GM12864 (cell line): ENCODE measurements around the gene C19orf85.
A peak's percentile ranks its signal among the peaks of the same experiment; 100 is the strongest.
"Not testable (repeated sequence)": the region's sequence is repeated elsewhere in the genome, so short reads cannot be mapped to it uniquely, and the experiment has no call there.

Source experiments
- DNase-seq: peaks from one replicate; pipeline ENCODE4 v3.0.0-alpha.2; 2011; ENCODE audit warnings: low read depth
- H3K4me3 ChIP-seq: 2 replicates; pipeline ENCODE4 v1.5.1; 2011; ENCODE audit warnings: mild to moderate bottlenecking, low read depth, low read length, control low read depth
- TF ChIP-seq, protein P1 (sequence below): IDR thresholded peaks from 2 replicates; pipeline ENCODE4 v1.5.1; 2011; ENCODE audit warnings: low read depth, mild to moderate bottlenecking, moderate library complexity, low read length, control low read depth, inconsistent platforms; ENCODE audit errors: missing control alignments

The C19orf85 gene

DNA sequence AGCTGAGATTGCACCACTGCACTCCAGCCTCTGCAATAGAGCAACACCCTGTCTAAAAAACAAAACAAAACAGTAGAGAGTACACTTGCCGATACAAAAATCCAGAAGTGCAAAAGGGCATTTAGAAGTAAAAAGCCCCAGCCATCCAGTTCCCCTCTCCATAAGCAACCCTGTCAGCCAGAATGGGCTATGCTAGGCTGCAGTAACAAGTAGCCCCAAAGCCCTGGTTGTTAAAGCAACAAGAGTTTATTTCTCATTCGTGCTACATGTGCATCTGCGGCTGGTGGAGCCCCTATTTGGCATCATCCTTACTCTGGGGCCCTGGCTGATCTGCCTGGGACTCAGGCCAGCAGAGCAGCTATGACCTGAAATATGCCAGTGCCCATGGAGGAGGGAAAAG is 40.0 kb downstream of the C19orf85 start:
- no peak for DNase-seq
- TF ChIP-seq, protein P1, sequence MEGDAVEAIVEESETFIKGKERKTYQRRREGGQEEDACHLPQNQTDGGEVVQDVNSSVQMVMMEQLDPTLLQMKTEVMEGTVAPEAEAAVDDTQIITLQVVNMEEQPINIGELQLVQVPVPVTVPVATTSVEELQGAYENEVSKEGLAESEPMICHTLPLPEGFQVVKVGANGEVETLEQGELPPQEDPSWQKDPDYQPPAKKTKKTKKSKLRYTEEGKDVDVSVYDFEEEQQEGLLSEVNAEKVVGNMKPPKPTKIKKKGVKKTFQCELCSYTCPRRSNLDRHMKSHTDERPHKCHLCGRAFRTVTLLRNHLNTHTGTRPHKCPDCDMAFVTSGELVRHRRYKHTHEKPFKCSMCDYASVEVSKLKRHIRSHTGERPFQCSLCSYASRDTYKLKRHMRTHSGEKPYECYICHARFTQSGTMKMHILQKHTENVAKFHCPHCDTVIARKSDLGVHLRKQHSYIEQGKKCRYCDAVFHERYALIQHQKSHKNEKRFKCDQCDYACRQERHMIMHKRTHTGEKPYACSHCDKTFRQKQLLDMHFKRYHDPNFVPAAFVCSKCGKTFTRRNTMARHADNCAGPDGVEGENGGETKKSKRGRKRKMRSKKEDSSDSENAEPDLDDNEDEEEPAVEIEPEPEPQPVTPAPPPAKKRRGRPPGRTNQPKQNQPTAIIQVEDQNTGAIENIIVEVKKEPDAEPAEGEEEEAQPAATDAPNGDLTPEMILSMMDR = no peak
- H3K4me3 ChIP-seq = no peak overlapping the region

DNA sequence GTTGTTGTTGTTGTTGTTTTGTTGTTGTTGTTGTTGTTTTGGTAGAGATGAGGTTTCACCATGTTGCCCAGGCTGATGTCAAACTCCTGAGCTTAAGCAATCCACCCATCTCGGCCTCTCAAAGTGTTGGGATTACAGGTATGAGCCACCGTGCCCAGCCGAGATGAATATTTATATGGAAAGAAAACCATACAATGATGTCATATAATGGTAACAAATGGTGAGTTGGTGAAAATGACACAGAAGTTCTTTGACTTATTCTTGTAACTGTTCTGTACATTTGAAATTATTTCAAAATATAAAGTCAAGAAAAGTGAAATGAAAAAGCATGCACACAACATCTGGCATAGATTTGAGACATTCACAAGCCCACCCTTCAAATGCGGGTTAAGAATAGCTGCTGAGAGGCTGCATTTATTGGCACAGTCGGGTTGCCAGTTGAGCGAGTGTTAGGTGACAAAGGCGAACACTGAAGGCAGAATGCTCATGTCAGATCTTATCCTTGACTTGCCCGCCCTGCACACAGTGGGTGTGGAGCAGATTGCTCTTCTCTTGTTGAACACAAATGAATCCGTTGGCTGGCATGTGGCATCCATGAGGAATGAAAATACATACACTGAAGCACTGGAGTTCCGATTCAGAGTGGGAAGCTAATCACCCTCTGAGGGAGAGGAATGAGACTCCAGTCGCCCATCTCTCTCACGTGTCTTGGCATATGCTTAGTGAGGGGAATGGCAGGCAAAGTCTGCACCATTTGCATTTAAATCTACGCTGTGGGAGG is 41.1 kb downstream of the C19orf85 start:
- no peak for DNase-seq
- no peak overlapping the region for H3K4me3 ChIP-seq
- TF ChIP-seq, protein P1 = no peak

DNA sequence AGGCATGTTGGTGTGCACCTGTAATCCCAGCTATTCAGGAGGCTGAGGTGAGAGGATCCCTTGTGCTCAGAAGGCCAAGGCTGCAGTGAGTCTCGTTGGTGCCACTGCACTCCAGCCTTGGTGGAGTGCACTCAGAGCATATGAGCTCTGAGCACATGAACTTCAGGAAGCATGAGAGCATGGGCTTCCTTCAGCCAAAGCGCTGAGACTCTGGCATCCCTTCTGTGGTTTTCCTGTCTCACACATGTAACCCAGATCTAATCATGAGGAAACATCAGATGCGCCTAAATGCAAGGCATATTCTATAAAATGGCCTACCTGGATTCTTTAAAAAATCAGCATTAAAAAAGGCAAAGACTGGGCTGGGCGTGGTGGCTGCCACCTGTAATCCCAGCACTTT is 43.3 kb downstream of the C19orf85 start:
- not testable (repeated sequence) for H3K4me3 ChIP-seq, DNase-seq

DNA sequence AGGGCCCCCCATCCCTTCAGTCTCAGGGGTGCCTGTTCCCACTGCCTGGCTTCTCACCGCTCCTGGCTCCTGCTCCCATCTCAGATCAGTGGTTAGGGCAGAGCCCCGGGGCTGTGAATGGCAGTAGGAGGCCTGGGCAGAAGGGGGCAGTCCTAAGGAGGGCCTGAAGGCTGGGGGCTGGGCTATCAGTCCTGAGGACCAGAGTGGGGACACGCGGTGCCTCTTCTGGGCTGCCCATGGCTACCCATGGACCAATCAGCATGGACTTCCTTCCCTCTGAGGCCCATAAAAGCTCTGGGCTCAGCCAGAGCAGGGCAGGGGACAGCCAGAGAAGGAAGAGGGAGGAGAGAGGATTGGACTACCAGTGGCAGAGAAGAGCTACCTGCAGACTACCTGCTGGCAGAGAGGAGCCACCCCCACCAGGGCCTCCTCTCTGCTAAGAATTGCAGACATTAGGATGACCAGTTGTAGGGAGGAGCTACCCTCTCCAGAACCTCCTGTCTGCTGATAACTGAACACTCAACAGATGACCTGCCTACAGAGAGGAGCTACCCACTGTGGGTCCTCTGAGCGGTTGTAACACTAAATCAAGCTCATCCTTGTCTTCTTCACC is 44.8 kb downstream of the C19orf85 start:
- TF ChIP-seq, protein P1 = no peak
- no peak for DNase-seq
- no peak overlapping the region for H3K4me3 ChIP-seq

DNA sequence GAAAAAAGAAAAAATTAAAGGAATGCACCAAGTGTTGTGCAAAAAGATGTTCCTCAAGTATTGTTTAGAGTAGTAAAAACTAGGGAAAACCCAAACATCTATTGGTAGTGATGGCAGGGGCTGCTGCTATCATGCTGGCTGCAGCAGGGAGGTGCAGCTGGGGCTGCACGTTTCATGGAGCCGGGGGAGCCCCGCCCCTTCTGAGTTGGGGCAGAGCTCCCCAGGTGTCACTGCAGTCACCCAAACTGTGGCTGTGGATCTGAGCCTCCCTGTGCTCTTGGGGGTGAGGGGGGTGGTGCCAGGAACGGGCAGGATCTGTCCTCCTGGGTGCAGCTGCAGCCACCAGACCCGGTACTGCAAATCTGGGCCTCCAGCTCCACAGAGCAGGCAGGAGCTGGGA is 45.4 kb downstream of the C19orf85 start:
- TF ChIP-seq, protein P1 = no peak
- no peak for DNase-seq

DNA sequence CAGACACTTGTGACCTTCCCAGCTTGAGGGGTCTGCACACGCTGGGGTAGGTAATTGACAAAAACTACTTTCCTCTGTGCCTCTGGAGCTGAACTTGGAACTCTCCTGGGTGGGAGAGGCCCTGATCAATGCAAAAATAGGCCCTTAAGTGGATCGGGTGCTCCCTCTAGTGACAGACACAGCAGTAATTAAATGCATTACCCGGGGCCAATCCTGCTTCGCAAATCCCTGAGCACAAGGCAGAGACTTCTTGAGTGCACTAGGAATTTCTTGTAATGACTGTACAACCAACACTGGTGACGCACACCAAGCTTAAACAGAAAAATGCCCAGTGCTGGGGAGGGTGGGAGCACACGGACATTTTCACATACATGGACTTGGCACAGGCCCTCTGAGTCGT is 46.4 kb downstream of the C19orf85 start:
- DNase-seq = peak; percentile 40
- H3K4me3 ChIP-seq = no peak overlapping the region
- TF ChIP-seq, protein P1 = peak; percentile 73

More for the DNA sequence above, 45.4 kb downstream of the C19orf85 start:
- H3K4me3 ChIP-seq = no peak overlapping the region
